ENCODE data around the gene CCR9. TPM values are rescaled to one million over a fixed set of nuclear protein-coding genes. Genes with fewer than 3 reads are reported as not detected.

The CCR9 gene
- total RNA-seq, 2 experiments from 2014 or later: 0.20 TPM

GRCh38 chr3:45929042-45929679 is 42.8 kb downstream of the CCR9 start:
- ChIA-PET POLR2A (interaction anchor here (0.6 to 2.8 kb wide), 4 partner anchors 9 to 321 kb away, joined by 3 to 10 read pairs (median 4); no protein-coding TSS in a partner anchor), CTCF (interaction anchor here (0.7 to 35.9 kb wide), 27 partner anchors 8 to 470 kb away, joined by 3 to 656 read pairs (median 4); partner anchors contain the start of genes CCR9, CXCR6 and LZTFL1)
- Mint-ChIP-seq H3K27ac (no peak overlapping the region), H3K4me1 (ENCODE audit: low read depth) (no peaks in the 10 kb centered on the region), H3K27me3 (no peaks in the 10 kb centered on the region), H3K4me3 (no peak overlapping the region), H3K9me3 (no peaks in the 10 kb centered on the region), H3K36me3 (ENCODE audit: low read depth) (peaks cover 51% of the 10 kb centered on the region)
- peak; percentile 88 for TF ChIP-seq CTCF (IDR thresholded peaks at IDR 0.05)
- ATAC-seq (peak; percentile 98), DNase-seq (peak; percentile 75)
- intact Hi-C loops (cut with micrococcal nuclease): loop anchor here (2.0 to 5.0 kb wide), 2 partner anchors 168 to 417 kb away; no protein-coding TSS in a partner anchor

- no peak for DNase-seq
- CTCF ChIA-PET: interaction anchor here (0.7 to 35.9 kb wide), 7 partner anchors 9 to 179 kb away, joined by 3 to 656 read pairs (median 3); no protein-coding TSS in a partner anchor
- POLR2A ChIA-PET: interaction anchor here (0.7 to 0.8 kb wide), 2 partner anchors 9 to 11 kb away, joined by 3 read pairs; no protein-coding TSS in a partner anchor
- intact Hi-C loops (cut with micrococcal nuclease): no loop called here
- no peak overlapping the region for H3K27ac Mint-ChIP-seq
- no peak for ATAC-seq
- no peak for TF ChIP-seq CTCF (IDR thresholded peaks at IDR 0.05)
- no peaks in the 10 kb centered on the region for H3K4me1 Mint-ChIP-seq (ENCODE audit: low read depth)
- H3K9me3 Mint-ChIP-seq: no peaks in the 10 kb centered on the region
- peaks cover 55% of the 10 kb centered on the region for H3K36me3 Mint-ChIP-seq (ENCODE audit: low read depth)
- no peak overlapping the region for H3K4me3 Mint-ChIP-seq
- H3K27me3 Mint-ChIP-seq: no peaks in the 10 kb centered on the region
Observed at GRCh38 chr3:45931496-45931895, 45.2 kb downstream of the CCR9 start.

GRCh38 chr3:45932112-45932511 is 45.8 kb downstream of the CCR9 start:
- H3K4me1 Mint-ChIP-seq (ENCODE audit: low read depth): no peaks in the 10 kb centered on the region
- H3K4me3 Mint-ChIP-seq: no peak overlapping the region
- ATAC-seq: no peak
- no peak overlapping the region for H3K27ac Mint-ChIP-seq
- CTCF ChIA-PET: interaction anchor here (0.8 to 35.9 kb wide), 5 partner anchors 9 to 170 kb away, joined by 3 to 656 read pairs (median 4); no protein-coding TSS in a partner anchor
- POLR2A ChIA-PET: interaction anchor here (0.6 to 0.8 kb wide), 2 partner anchors 10 to 157 kb away, joined by 3 read pairs; no protein-coding TSS in a partner anchor
- no peaks in the 10 kb centered on the region for H3K9me3 Mint-ChIP-seq
- intact Hi-C loops (cut with micrococcal nuclease): no loop called here
- H3K27me3 Mint-ChIP-seq: no peaks in the 10 kb centered on the region
- DNase-seq: no peak
- peaks cover 54% of the 10 kb centered on the region for H3K36me3 Mint-ChIP-seq (ENCODE audit: low read depth)
- TF ChIP-seq CTCF (IDR thresholded peaks at IDR 0.05): no peak

GRCh38 chr3:45933591-45933990 is 47.2 kb downstream of the CCR9 start:
- Mint-ChIP-seq H3K4me1 (ENCODE audit: low read depth) (peaks cover under 1% of the 10 kb centered on the region), H3K27ac (no peak overlapping the region), H3K27me3 (no peaks in the 10 kb centered on the region), H3K4me3 (no peak overlapping the region), H3K36me3 (ENCODE audit: low read depth) (peaks cover 53% of the 10 kb centered on the region), H3K9me3 (no peaks in the 10 kb centered on the region)
- POLR2A ChIA-PET: no interaction called here
- intact Hi-C loops (cut with micrococcal nuclease): no loop called here
- CTCF ChIA-PET: interaction anchor here (0.6 to 35.9 kb wide), 2 partner anchors 149 to 282 kb away, joined by 3 to 656 read pairs; no protein-coding TSS in a partner anchor
- TF ChIP-seq CTCF (IDR thresholded peaks at IDR 0.05): no peak
- ATAC-seq: no peak
- no peak for DNase-seq

- ChIA-PET CTCF (interaction anchor here (1.0 to 35.9 kb wide), 4 partner anchors 147 to 175 kb away, joined by 3 to 656 read pairs (median 4); no protein-coding TSS in a partner anchor), POLR2A (no interaction called here)
- DNase-seq (no peak), ATAC-seq (no peak)
- H3K27me3 Mint-ChIP-seq: peaks cover 2% of the 10 kb centered on the region
- peaks cover 59% of the 10 kb centered on the region for H3K36me3 Mint-ChIP-seq (ENCODE audit: low read depth)
- no peak overlapping the region for H3K27ac Mint-ChIP-seq
- H3K9me3 Mint-ChIP-seq: peaks cover 2% of the 10 kb centered on the region
- intact Hi-C loops (cut with micrococcal nuclease): no loop called here
- no peak overlapping the region for H3K4me3 Mint-ChIP-seq
- H3K4me1 Mint-ChIP-seq (ENCODE audit: low read depth): peaks cover 15% of the 10 kb centered on the region
- TF ChIP-seq CTCF (IDR thresholded peaks at IDR 0.05): no peak
Observed at GRCh38 chr3:45936261-45936660, 49.9 kb downstream of the CCR9 start.
